ENCODE results near the gene GOSR1. TPM values are rescaled to one million over a fixed set of nuclear protein-coding genes. Genes with fewer than 3 reads are reported as not detected.
"Not testable (repeated sequence)": the region's sequence is repeated elsewhere in the genome, so short reads cannot be mapped to it uniquely, and the experiment has no call there.

Gene GOSR1
- total RNA-seq, 2 donors from 2014 or later = 65.7 to 66.1 TPM

GRCh38 chr17:30552994-30553566 lies 75.9 kb downstream of the GOSR1 start:
- Mint-ChIP-seq H3K4me3 (no peak overlapping the region), H3K27ac (no peak overlapping the region), H3K27me3 (ENCODE audit: low read depth) (no peaks in the 10 kb centered on the region), H3K36me3 (ENCODE audit: insufficient read depth in 2 of 2) (no peaks in the 10 kb centered on the region), H3K9me3 (no peaks in the 10 kb centered on the region), H3K4me1 (ENCODE audit: low read depth) (peaks cover 6% of the 10 kb centered on the region)
- DNase-seq (no peak), ATAC-seq (replicated peaks in 1 of 2) (no peak)

GRCh38 chr17:30553823-30554440 lies 76.7 kb downstream of the GOSR1 start:
- not testable (repeated sequence) for H3K27me3 Mint-ChIP-seq (ENCODE audit: low read depth); DNase-seq; H3K4me3 Mint-ChIP-seq; H3K9me3 Mint-ChIP-seq; H3K27ac Mint-ChIP-seq; H3K4me1 Mint-ChIP-seq (ENCODE audit: low read depth); ATAC-seq (replicated peaks in 1 of 2); H3K36me3 Mint-ChIP-seq (ENCODE audit: insufficient read depth in 2 of 2)

- H3K9me3 Mint-ChIP-seq = no peaks in the 10 kb centered on the region
- no peak overlapping the region for H3K27ac Mint-ChIP-seq
- no peak for DNase-seq
These were observed 77.9 kb downstream of the GOSR1 start for GRCh38 chr17:30554839-30555751.

GRCh38 chr17:30555942-30556341 lies 78.7 kb downstream of the GOSR1 start:
- Mint-ChIP-seq H3K36me3 (ENCODE audit: insufficient read depth in 2 of 2) (no peaks in the 10 kb centered on the region), H3K4me3 (no peak overlapping the region), H3K27me3 (ENCODE audit: low read depth) (no peaks in the 10 kb centered on the region), H3K9me3 (no peaks in the 10 kb centered on the region), H3K27ac (no peak overlapping the region), H3K4me1 (ENCODE audit: low read depth) (peaks cover 6% of the 10 kb centered on the region)
- ATAC-seq (replicated peaks in 1 of 2) (no peak), DNase-seq (no peak)

More at GRCh38 chr17:30554839-30555751, 77.9 kb downstream of the GOSR1 start:
- Mint-ChIP-seq H3K4me3 (no peak overlapping the region), H3K4me1 (ENCODE audit: low read depth) (peaks cover 6% of the 10 kb centered on the region), H3K36me3 (ENCODE audit: insufficient read depth in 2 of 2) (no peaks in the 10 kb centered on the region), H3K27me3 (ENCODE audit: low read depth) (no peaks in the 10 kb centered on the region)
- ATAC-seq (replicated peaks in 1 of 2) = no peak

- H3K27me3 Mint-ChIP-seq (ENCODE audit: low read depth) = no peaks in the 10 kb centered on the region
- no peaks in the 10 kb centered on the region for H3K9me3 Mint-ChIP-seq
- H3K4me3 Mint-ChIP-seq = no peak overlapping the region
- no peak for ATAC-seq (replicated peaks in 1 of 2)
- peaks cover 6% of the 10 kb centered on the region for H3K4me1 Mint-ChIP-seq (ENCODE audit: low read depth)
- no peak for DNase-seq
- H3K27ac Mint-ChIP-seq = no peak overlapping the region
- no peaks in the 10 kb centered on the region for H3K36me3 Mint-ChIP-seq (ENCODE audit: insufficient read depth in 2 of 2)
These were observed 79.4 kb downstream of the GOSR1 start for GRCh38 chr17:30556374-30557332.

- H3K36me3 Mint-ChIP-seq (ENCODE audit: insufficient read depth in 2 of 2) = no peaks in the 10 kb centered on the region
- DNase-seq (no peak), ATAC-seq (replicated peaks in 1 of 2) (no peak)
- H3K4me1 Mint-ChIP-seq (ENCODE audit: low read depth) = peaks cover 6% of the 10 kb centered on the region
- H3K4me3 Mint-ChIP-seq = no peak overlapping the region
- H3K27ac Mint-ChIP-seq = no peak overlapping the region
- no peaks in the 10 kb centered on the region for H3K27me3 Mint-ChIP-seq (ENCODE audit: low read depth)
- H3K9me3 Mint-ChIP-seq = no peaks in the 10 kb centered on the region
These were observed 80.9 kb downstream of the GOSR1 start for GRCh38 chr17:30557916-30558685.

GRCh38 chr17:30558686-30559545 lies 81.7 kb downstream of the GOSR1 start:
- H3K27me3 Mint-ChIP-seq (ENCODE audit: low read depth) = no peaks in the 10 kb centered on the region
- no peaks in the 10 kb centered on the region for H3K36me3 Mint-ChIP-seq (ENCODE audit: insufficient read depth in 2 of 2)
- no peak for ATAC-seq (replicated peaks in 1 of 2)
- DNase-seq = no peak
- H3K4me3 Mint-ChIP-seq = no peak overlapping the region
- H3K9me3 Mint-ChIP-seq = no peaks in the 10 kb centered on the region
- H3K27ac Mint-ChIP-seq = no peak overlapping the region
- peaks cover 6% of the 10 kb centered on the region for H3K4me1 Mint-ChIP-seq (ENCODE audit: low read depth)

GRCh38 chr17:30559656-30560055 lies 82.4 kb downstream of the GOSR1 start:
- DNase-seq = no peak
- Mint-ChIP-seq H3K36me3 (ENCODE audit: insufficient read depth in 2 of 2) (no peaks in the 10 kb centered on the region), H3K4me3 (no peak overlapping the region), H3K4me1 (ENCODE audit: low read depth) (peaks cover 6% of the 10 kb centered on the region), H3K9me3 (no peaks in the 10 kb centered on the region), H3K27ac (no peak overlapping the region), H3K27me3 (ENCODE audit: low read depth) (no peaks in the 10 kb centered on the region)
- no peak for ATAC-seq (replicated peaks in 1 of 2)

- not testable (repeated sequence) for H3K36me3 Mint-ChIP-seq (ENCODE audit: insufficient read depth in 2 of 2); H3K4me3 Mint-ChIP-seq; H3K4me1 Mint-ChIP-seq (ENCODE audit: low read depth); ATAC-seq (replicated peaks in 1 of 2); H3K9me3 Mint-ChIP-seq; DNase-seq; H3K27me3 Mint-ChIP-seq (ENCODE audit: low read depth); H3K27ac Mint-ChIP-seq
These were observed 83.2 kb downstream of the GOSR1 start for GRCh38 chr17:30560117-30561026.

- H3K27ac Mint-ChIP-seq; ATAC-seq (replicated peaks in 1 of 2); H3K9me3 Mint-ChIP-seq; H3K4me1 Mint-ChIP-seq (ENCODE audit: low read depth); H3K36me3 Mint-ChIP-seq (ENCODE audit: insufficient read depth in 2 of 2); DNase-seq; H3K4me3 Mint-ChIP-seq; H3K27me3 Mint-ChIP-seq (ENCODE audit: low read depth): not testable (repeated sequence)
These were observed 84.6 kb downstream of the GOSR1 start for GRCh38 chr17:30561766-30562165.

All from activated T-cell treated with anti-CD3 and anti-CD28 coated beads, Interleukin-2, amount 50 U/mL, for 72 hours (primary cell).